ENCODE data around the gene EEPD1.
A peak's percentile ranks its signal among the peaks of the same experiment; 100 is the strongest.

Gene EEPD1

GRCh38 chr7:36283181-36283580 is 130.1 kb downstream of the EEPD1 start:
- 62 to 82% methylated on average over 6 to 8 of the region's 9 CpGs for WGBS, 2 experiments (ENCODE audit: insufficient coverage in 2 of 2)
- no peaks in the 10 kb centered on the region for H3K9me3 ChIP-seq (ENCODE audit: control insufficient read depth, low read length)
- peaks cover 36% of the 10 kb centered on the region for H3K4me1 ChIP-seq (ENCODE audit: control insufficient read depth, insufficient read depth, low read length, poor library complexity, severe bottlenecking)

GRCh38 chr7:36283711-36284130 is 130.7 kb downstream of the EEPD1 start:
- peaks cover 31% of the 10 kb centered on the region for H3K4me1 ChIP-seq (ENCODE audit: control insufficient read depth, insufficient read depth, low read length, poor library complexity, severe bottlenecking)
- no peak overlapping the region for H3K4me3 ChIP-seq (ENCODE audit: extremely low read depth, insufficient read depth, low read length, poor library complexity, severe bottlenecking)
- H3K9me3 ChIP-seq (ENCODE audit: control insufficient read depth, low read length) = no peaks in the 10 kb centered on the region
- WGBS, 2 experiments (ENCODE audit: insufficient coverage in 2 of 2) = 76 to 87% methylated on average over 6 of the region's 7 CpGs
- H3K27ac ChIP-seq (ENCODE audit: low read depth, low read length, severe bottlenecking) = no peak overlapping the region
- no peaks in the 10 kb centered on the region for H3K36me3 ChIP-seq (ENCODE audit: control insufficient read depth, insufficient read depth, low read length)

More at GRCh38 chr7:36283181-36283580, 130.1 kb downstream of the EEPD1 start:
- Histone ChIP-seq H3K27ac (ENCODE audit: low read depth, low read length, severe bottlenecking) (no peak overlapping the region), H3K36me3 (ENCODE audit: control insufficient read depth, insufficient read depth, low read length) (no peaks in the 10 kb centered on the region), H3K4me3 (ENCODE audit: extremely low read depth, insufficient read depth, low read length, poor library complexity, severe bottlenecking) (no peak overlapping the region)

GRCh38 chr7:36284456-36285090 is 131.5 kb downstream of the EEPD1 start:
- WGBS, 2 experiments (ENCODE audit: insufficient coverage in 2 of 2) = 82 to 93% methylated on average over 19 of the region's 19 CpGs
- no peak overlapping the region for H3K27ac ChIP-seq (ENCODE audit: low read depth, low read length, severe bottlenecking)
- no peaks in the 10 kb centered on the region for H3K9me3 ChIP-seq (ENCODE audit: control insufficient read depth, low read length)
- H3K36me3 ChIP-seq (ENCODE audit: control insufficient read depth, insufficient read depth, low read length) = no peaks in the 10 kb centered on the region
- H3K4me3 ChIP-seq (ENCODE audit: extremely low read depth, insufficient read depth, low read length, poor library complexity, severe bottlenecking) = no peak overlapping the region
- peaks cover 23% of the 10 kb centered on the region for H3K4me1 ChIP-seq (ENCODE audit: control insufficient read depth, insufficient read depth, low read length, poor library complexity, severe bottlenecking)

GRCh38 chr7:36285276-36285675 is 132.2 kb downstream of the EEPD1 start:
- Histone ChIP-seq H3K36me3 (ENCODE audit: control insufficient read depth, insufficient read depth, low read length) (no peaks in the 10 kb centered on the region), H3K9me3 (ENCODE audit: control insufficient read depth, low read length) (no peaks in the 10 kb centered on the region), H3K4me1 (ENCODE audit: control insufficient read depth, insufficient read depth, low read length, poor library complexity, severe bottlenecking) (peaks cover 17% of the 10 kb centered on the region), H3K4me3 (ENCODE audit: extremely low read depth, insufficient read depth, low read length, poor library complexity, severe bottlenecking) (no peak overlapping the region), H3K27ac (ENCODE audit: low read depth, low read length, severe bottlenecking) (no peak overlapping the region)
- WGBS, 2 experiments (ENCODE audit: insufficient coverage in 2 of 2) = 87 to 88% methylated on average over 8 to 9 of the region's 9 CpGs

- H3K4me3 ChIP-seq (ENCODE audit: extremely low read depth, insufficient read depth, low read length, poor library complexity, severe bottlenecking) = no peak overlapping the region
- no peaks in the 10 kb centered on the region for H3K36me3 ChIP-seq (ENCODE audit: control insufficient read depth, insufficient read depth, low read length)
- no peak overlapping the region for H3K27ac ChIP-seq (ENCODE audit: low read depth, low read length, severe bottlenecking)
- WGBS, 2 experiments (ENCODE audit: insufficient coverage in 2 of 2) = 100% methylated on average over 2 of the region's 2 CpGs; no CpG with 5 or more reads in 1 of the 2 experiments
- H3K9me3 ChIP-seq (ENCODE audit: control insufficient read depth, low read length) = no peaks in the 10 kb centered on the region
- peaks cover 9% of the 10 kb centered on the region for H3K4me1 ChIP-seq (ENCODE audit: control insufficient read depth, insufficient read depth, low read length, poor library complexity, severe bottlenecking)
These were observed 133.2 kb downstream of the EEPD1 start for GRCh38 chr7:36286226-36286625.

GRCh38 chr7:36286688-36287087 is 133.6 kb downstream of the EEPD1 start:
- H3K4me1 ChIP-seq (ENCODE audit: control insufficient read depth, insufficient read depth, low read length, poor library complexity, severe bottlenecking) = peaks cover 9% of the 10 kb centered on the region
- no peaks in the 10 kb centered on the region for H3K36me3 ChIP-seq (ENCODE audit: control insufficient read depth, insufficient read depth, low read length)
- WGBS, 2 experiments (ENCODE audit: insufficient coverage in 2 of 2) = 97% methylated on average over 4 of the region's 4 CpGs; no CpG with 5 or more reads in 1 of the 2 experiments
- H3K4me3 ChIP-seq (ENCODE audit: extremely low read depth, insufficient read depth, low read length, poor library complexity, severe bottlenecking) = no peak overlapping the region
- no peaks in the 10 kb centered on the region for H3K9me3 ChIP-seq (ENCODE audit: control insufficient read depth, low read length)
- H3K27ac ChIP-seq (ENCODE audit: low read depth, low read length, severe bottlenecking) = no peak overlapping the region

- H3K27ac ChIP-seq (ENCODE audit: low read depth, low read length, severe bottlenecking) = peak overlapping the region; percentile 49
- WGBS, 2 experiments (ENCODE audit: insufficient coverage in 2 of 2) = 78 to 81% methylated on average over 15 to 19 of the region's 19 CpGs
- no peaks in the 10 kb centered on the region for H3K9me3 ChIP-seq (ENCODE audit: control insufficient read depth, low read length)
- H3K4me1 ChIP-seq (ENCODE audit: control insufficient read depth, insufficient read depth, low read length, poor library complexity, severe bottlenecking) = peaks cover 12% of the 10 kb centered on the region
- H3K36me3 ChIP-seq (ENCODE audit: control insufficient read depth, insufficient read depth, low read length) = no peaks in the 10 kb centered on the region
- no peak overlapping the region for H3K4me3 ChIP-seq (ENCODE audit: extremely low read depth, insufficient read depth, low read length, poor library complexity, severe bottlenecking)
These were observed 134.6 kb downstream of the EEPD1 start for GRCh38 chr7:36287371-36288241.

- Histone ChIP-seq H3K4me1 (ENCODE audit: control insufficient read depth, insufficient read depth, low read length, poor library complexity, severe bottlenecking) (peaks cover 13% of the 10 kb centered on the region), H3K27ac (ENCODE audit: low read depth, low read length, severe bottlenecking) (no peak overlapping the region), H3K36me3 (ENCODE audit: control insufficient read depth, insufficient read depth, low read length) (no peaks in the 10 kb centered on the region), H3K4me3 (ENCODE audit: extremely low read depth, insufficient read depth, low read length, poor library complexity, severe bottlenecking) (no peak overlapping the region), H3K9me3 (ENCODE audit: control insufficient read depth, low read length) (no peaks in the 10 kb centered on the region)
- 93 to 98% methylated on average over 4 to 5 of the region's 5 CpGs for WGBS, 2 experiments (ENCODE audit: insufficient coverage in 2 of 2)
These were observed 135.4 kb downstream of the EEPD1 start for GRCh38 chr7:36288501-36288900.

- Histone ChIP-seq H3K4me3 (ENCODE audit: extremely low read depth, insufficient read depth, low read length, poor library complexity, severe bottlenecking) (no peak overlapping the region), H3K9me3 (ENCODE audit: control insufficient read depth, low read length) (no peaks in the 10 kb centered on the region), H3K4me1 (ENCODE audit: control insufficient read depth, insufficient read depth, low read length, poor library complexity, severe bottlenecking) (peaks cover 13% of the 10 kb centered on the region), H3K27ac (ENCODE audit: low read depth, low read length, severe bottlenecking) (no peak overlapping the region), H3K36me3 (ENCODE audit: control insufficient read depth, insufficient read depth, low read length) (no peaks in the 10 kb centered on the region)
- 86 to 93% methylated on average over 6 to 7 of the region's 7 CpGs for WGBS, 2 experiments (ENCODE audit: insufficient coverage in 2 of 2)
These were observed 137.0 kb downstream of the EEPD1 start for GRCh38 chr7:36289833-36290661.
